ENCODE results near the gene HYAL4.
"Not testable (repeated sequence)": the region's sequence is repeated elsewhere in the genome, so short reads cannot be mapped to it uniquely, and the experiment has no call there.

DNA sequence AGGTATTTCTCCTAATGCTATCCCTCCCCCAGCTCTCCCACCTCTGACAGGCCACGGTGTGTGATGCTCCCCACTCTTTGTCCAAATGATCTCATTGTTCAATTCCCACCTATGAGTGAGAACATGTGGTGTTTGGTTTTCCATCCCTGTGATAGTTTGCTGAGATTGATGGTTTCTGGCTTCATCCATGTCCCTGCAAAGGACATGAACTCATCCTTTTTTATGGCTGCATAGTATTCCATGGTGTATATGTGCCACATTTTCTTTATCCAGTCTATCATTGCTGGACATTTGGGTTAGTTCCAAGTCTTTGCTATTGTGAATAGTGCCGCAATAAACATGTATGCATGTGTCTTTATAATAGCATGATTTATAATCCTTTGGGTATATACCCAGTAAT is 5.9 kb upstream of the HYAL4 start:
- TF ChIP-seq, protein P1, sequence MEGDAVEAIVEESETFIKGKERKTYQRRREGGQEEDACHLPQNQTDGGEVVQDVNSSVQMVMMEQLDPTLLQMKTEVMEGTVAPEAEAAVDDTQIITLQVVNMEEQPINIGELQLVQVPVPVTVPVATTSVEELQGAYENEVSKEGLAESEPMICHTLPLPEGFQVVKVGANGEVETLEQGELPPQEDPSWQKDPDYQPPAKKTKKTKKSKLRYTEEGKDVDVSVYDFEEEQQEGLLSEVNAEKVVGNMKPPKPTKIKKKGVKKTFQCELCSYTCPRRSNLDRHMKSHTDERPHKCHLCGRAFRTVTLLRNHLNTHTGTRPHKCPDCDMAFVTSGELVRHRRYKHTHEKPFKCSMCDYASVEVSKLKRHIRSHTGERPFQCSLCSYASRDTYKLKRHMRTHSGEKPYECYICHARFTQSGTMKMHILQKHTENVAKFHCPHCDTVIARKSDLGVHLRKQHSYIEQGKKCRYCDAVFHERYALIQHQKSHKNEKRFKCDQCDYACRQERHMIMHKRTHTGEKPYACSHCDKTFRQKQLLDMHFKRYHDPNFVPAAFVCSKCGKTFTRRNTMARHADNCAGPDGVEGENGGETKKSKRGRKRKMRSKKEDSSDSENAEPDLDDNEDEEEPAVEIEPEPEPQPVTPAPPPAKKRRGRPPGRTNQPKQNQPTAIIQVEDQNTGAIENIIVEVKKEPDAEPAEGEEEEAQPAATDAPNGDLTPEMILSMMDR (IDR thresholded peaks at IDR 0.05; ENCODE audit: extremely low read depth in 1 of 2, insufficient read depth in 1 of 2, low read depth in 1 of 2, low read length in 2 of 2): not testable (repeated sequence)
- not testable (repeated sequence) for TF ChIP-seq EZH2 (IDR thresholded peaks at IDR 0.05; ENCODE audit: borderline replicate concordance, low read depth, low read length, severe bottlenecking); POLR2A (IDR thresholded peaks at IDR 0.05; ENCODE audit: low read depth, low read length); POLR2AphosphoS5 (IDR thresholded peaks at IDR 0.05; ENCODE audit: insufficient read depth, low read depth, low read length); MAX (IDR thresholded peaks at IDR 0.05; ENCODE audit: insufficient read depth, insufficient read length); MYC (IDR thresholded peaks at IDR 0.05; ENCODE audit: low read depth, low read length)

All from endothelial cell of umbilical vein (primary cell).